Erythroblast (primary cell): ENCODE results near the gene PLD5.
"Not testable (repeated sequence)": the region's sequence is repeated elsewhere in the genome, so short reads cannot be mapped to it uniquely, and the experiment has no call there.

Source experiments
- DNase-seq, 2 experiments: peaks; one replicate each; lab custom pipeline; 2025; lab: John Stamatoyannopoulos, UW
- GATA1 ChIP-seq: IDR thresholded peaks from 2 replicates; pipeline ENCODE4 v1.6.1; 2011; ENCODE audit warnings: low read depth, mild to moderate bottlenecking, control low read depth, low read length, moderate library complexity
- POLR2A ChIP-seq: IDR thresholded peaks from 2 replicates; pipeline ENCODE4 v1.6.1; 2011; ENCODE audit warnings: mild to moderate bottlenecking, low read length

PLD5 gene

DNA sequence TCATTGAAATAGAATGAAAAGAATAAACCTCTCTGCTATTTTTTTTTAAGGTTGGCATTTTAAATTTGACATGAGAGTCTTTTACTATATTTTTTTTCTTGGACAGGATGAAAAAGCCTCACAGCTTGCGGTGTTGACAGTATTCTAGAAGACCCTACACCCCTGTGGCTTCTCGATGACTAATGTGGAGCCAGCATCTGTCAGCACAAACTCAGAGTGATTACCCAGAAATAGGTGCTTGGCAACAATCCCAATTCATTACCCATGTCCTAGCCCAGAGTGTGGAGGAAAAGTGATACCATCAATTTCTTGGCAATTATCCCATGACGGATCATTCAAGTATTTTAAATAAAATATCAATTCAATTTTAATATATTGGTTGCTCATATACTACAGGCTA is 338.8 kb downstream of the PLD5 start:
- no peak for TF ChIP-seq POLR2A
- TF ChIP-seq GATA1: no peak
- DNase-seq: no peak

DNA sequence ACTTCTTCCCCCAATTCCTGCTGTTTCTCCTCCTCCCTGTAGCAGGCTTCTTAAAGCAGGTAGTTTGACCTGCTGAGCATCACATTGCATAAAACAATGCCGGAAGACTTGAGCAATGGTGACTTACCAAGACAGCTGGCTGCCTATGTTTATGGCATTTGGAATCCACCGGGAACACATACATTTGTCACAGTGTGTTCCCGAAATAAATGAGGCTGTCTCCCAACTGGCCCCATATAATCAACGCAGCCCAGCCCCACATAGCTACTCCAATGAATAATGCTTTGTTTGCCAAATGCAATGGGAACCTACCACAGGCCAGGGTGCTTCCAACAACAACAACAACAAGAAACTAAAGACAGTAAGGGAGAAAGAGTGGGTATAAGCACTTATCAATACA is 339.5 kb downstream of the PLD5 start:
- DNase-seq: no peak
- TF ChIP-seq POLR2A: no peak
- TF ChIP-seq GATA1: no peak

- DNase-seq: not testable (repeated sequence)
These were observed 344.7 kb downstream of the PLD5 start for GRCh38 chr1:242179767-242180166.

DNA sequence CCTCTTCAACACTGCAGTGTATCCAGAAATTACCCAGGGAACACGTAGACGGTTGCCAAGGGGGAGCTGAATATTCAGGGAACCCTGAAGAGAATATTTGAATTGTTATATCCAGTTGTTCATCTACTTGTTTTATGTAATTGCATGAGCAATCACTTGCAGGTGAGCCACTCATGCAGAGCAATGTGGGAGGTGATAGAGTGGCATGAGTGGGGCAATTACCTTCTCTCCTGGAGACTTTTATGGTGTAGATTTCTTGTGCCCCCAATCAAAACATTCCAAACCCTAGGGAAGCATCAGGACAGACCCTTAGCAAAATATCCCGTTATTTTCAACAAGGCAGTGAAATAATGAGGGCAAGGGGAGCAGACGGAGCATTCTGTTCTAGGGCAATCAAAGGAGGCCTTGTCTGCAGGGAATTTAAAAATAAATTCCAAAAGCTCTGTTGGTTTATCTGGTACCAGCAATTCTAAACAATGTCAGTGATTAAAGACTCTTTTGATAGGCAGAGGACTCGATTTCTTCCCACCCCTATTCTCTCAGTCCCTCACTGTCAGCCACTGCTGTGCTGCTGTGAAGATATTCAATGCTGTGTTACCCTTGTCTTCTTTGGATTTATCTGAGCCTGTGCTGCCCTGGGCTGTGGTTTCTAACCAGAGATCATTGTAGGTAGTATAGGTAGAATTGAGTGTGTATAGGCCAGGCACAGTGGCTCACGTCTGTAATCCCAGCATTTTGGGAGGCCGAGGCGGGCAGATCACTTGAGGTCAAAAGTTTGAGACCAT is 345.4 kb downstream of the PLD5 start:
- TF ChIP-seq POLR2A (no peak), GATA1 (no peak)
- no peak for DNase-seq

DNA sequence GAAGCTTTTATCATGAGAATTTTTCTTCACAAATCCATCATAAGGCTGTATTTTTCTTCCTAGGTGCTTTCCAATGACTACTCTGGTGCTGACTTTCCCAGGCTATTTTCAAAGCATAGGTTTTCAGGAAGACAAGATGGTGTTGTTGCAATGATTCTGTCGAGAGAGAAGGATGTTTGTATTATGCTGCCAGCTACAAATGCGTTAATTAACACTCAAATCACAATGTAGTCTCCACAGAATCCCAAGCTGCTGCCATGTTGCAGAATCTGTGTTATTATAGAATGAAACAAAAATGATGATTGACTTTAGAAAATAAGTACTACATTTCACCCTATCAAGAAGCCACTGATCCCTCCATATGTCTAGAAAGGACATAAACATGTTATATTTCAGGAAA is 346.1 kb downstream of the PLD5 start:
- no peak for DNase-seq
- TF ChIP-seq POLR2A: no peak
- no peak for TF ChIP-seq GATA1

GRCh38 chr1:242162140-242162539 is 362.4 kb downstream of the PLD5 start:
- DNase-seq: no peak
- no peak for TF ChIP-seq POLR2A
- no peak for TF ChIP-seq GATA1

DNA sequence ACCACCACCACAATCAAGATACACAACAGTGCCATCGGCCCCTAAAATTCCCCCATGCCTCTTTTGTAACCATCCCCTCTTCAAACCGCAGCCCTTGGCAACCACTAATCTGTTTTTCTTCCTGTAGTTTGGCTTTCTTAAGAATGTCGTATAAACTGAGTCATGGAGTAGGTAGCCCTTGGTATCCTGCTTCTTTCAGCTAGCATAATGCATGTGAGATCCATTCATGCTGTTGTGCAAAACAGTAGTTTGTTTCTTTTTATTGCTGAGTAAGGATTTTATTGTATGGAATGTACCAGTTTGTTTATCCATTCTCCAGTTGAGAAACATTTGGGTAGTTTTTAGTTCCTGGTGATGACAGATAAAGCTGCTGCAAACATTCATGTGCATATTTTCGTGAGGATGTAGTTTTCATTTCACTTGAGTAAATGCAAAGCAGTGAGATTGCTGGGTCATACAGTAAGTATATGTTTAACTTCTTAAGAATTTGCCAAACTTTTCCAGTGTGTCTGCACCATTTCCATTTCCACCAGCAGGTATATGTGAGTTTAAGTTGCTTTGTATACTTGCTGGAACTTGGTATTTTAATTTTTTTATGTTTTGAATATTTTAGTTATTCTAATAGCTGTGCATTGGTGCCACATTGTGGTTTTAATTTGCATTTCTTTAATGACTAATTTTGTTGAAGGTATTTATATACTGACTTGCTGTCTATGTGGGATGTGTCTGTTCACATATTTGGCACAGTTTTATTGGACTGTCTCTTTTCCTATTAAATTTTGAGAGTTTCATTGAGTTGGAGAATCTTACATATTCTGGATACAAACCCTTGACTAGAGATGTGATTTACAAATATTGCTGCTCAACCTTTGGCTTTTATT is 377.2 kb downstream of the PLD5 start:
- TF ChIP-seq GATA1 (no peak), POLR2A (no peak)
- DNase-seq: no peak

- no peak for DNase-seq
- TF ChIP-seq GATA1: no peak
- no peak for TF ChIP-seq POLR2A
These were observed 377.8 kb downstream of the PLD5 start for GRCh38 chr1:242146652-242147051.

- no peak for DNase-seq
- TF ChIP-seq POLR2A (no peak), GATA1 (no peak)
These were observed 383.7 kb downstream of the PLD5 start for GRCh38 chr1:242140836-242141235.

- TF ChIP-seq POLR2A (no peak), GATA1 (no peak)
- DNase-seq: no peak
These were observed 384.5 kb downstream of the PLD5 start for GRCh38 chr1:242139986-242140385.

DNA sequence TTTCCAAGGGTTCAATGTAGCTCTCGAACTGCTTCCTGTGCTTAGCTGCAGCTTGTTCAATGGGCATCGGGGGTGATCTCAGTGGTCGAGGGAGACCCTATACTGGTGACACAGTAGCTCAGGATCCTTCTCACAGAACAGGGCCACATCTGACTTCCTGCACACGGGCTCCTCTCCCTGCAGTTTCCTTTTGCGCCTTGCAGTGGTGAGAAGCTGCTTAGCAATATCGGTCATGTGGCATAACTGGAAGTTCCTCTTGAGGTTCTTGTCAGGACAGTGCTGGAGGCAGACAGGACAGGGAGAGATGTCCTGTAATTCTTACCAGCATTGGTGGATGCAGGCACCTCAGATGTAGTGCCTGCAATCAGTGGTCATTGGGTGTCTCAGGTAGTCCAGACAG is 385.1 kb downstream of the PLD5 start:
- no peak for TF ChIP-seq POLR2A
- no peak for TF ChIP-seq GATA1
- DNase-seq: no peak

- TF ChIP-seq GATA1 (no peak), POLR2A (no peak)
- DNase-seq: no peak
These were observed 390.7 kb downstream of the PLD5 start for GRCh38 chr1:242133796-242134195.

- TF ChIP-seq POLR2A: no peak
- TF ChIP-seq GATA1: no peak
- DNase-seq: no peak
These were observed 391.1 kb downstream of the PLD5 start for GRCh38 chr1:242133351-242133750.

- no peak for TF ChIP-seq GATA1
- TF ChIP-seq POLR2A: no peak
- no peak for DNase-seq
These were observed 392.2 kb downstream of the PLD5 start for GRCh38 chr1:242132121-242132817.
